Embryonic facial prominence (tissue), 1 donor: Measurements from ENCODE around the gene RAB21.

Experiments used
- DNase-seq: peaks from one replicate; pipeline ENCODE4 v3.0.0-alpha.2; 2016; ENCODE audit errors: extremely low spot score

Gene RAB21, protein sequence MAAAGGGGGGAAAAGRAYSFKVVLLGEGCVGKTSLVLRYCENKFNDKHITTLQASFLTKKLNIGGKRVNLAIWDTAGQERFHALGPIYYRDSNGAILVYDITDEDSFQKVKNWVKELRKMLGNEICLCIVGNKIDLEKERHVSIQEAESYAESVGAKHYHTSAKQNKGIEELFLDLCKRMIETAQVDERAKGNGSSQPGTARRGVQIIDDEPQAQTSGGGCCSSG

DNA sequence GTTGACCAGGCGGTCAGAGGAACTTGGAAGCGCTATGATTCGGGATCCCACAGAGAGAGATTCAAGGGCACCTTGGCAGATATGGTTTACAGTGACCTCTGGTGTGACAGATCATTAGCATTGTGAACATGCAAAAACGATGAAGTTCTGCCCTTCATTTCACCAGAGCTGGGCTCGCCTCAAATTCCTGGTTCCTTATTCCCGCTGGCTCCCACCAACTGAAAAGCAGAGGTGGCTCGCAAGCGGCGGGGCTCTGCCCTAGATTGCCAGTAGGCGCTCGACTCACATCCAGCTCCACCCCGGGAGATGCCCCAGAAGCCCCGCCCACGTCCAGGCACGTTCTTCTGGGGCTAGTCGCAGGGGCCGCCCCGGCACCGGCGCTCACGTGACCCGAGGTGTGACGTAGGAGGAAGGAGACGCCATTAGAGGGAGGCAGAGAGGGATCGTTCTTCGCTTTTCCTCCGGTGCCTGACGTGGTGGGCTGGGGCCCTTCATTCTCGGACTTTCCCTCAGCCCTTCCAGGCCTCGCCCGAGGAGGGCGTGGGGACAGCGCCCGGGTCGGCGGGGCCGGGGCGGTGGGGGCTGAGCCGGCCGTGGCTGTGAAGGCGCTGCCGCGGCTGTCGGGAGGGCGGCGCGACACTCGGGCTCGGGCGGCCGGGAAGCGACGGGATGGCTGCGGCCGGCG, at the start of gene RAB21:
Gene RAB21, plus strand, starts transcription at position 403 of the 685 bp plus-strand sequence. Its CDS starts 267 bp downstream, at position 670.
- peak; percentile 94 for DNase-seq

DNA sequence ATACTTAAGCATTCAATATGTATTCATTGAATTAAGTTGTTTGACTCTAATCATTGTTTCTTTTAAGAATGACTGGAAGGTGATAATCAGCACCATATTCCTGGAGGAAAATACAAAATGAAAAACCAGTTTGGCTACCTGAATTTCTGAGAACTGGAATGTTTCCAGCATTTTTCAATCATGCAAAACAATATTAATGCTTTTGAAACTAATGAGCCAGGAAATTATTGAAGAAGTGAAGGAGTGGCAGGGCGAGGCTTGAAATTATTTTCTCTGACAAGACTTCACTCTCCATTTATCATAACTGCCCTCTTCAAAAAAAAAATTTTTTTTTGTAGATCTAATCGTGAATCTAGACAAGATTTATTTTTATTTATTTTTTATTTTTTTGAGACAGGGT, 49.7 kb upstream of the RAB21 start:
- no peak for DNase-seq

DNA sequence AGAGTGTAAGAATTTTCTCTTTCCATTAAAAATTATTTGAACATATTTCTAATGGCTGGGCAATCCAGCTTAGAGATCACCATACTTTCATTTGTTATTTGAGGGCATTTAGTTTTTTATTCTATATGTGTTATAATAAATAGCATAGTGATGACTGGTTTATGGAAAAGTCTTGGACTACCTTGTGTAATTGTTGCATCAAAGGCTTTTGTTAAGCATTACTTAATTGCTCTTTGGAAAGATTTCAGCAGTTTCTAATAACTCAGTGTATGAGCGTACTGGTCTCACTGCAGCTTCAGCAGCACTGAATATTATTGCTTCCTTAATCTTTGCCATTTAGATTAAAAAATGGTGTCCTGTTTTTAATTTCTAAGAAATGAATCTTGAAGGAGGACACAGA, 46.0 kb upstream of the RAB21 start:
- DNase-seq, result no peak

DNA sequence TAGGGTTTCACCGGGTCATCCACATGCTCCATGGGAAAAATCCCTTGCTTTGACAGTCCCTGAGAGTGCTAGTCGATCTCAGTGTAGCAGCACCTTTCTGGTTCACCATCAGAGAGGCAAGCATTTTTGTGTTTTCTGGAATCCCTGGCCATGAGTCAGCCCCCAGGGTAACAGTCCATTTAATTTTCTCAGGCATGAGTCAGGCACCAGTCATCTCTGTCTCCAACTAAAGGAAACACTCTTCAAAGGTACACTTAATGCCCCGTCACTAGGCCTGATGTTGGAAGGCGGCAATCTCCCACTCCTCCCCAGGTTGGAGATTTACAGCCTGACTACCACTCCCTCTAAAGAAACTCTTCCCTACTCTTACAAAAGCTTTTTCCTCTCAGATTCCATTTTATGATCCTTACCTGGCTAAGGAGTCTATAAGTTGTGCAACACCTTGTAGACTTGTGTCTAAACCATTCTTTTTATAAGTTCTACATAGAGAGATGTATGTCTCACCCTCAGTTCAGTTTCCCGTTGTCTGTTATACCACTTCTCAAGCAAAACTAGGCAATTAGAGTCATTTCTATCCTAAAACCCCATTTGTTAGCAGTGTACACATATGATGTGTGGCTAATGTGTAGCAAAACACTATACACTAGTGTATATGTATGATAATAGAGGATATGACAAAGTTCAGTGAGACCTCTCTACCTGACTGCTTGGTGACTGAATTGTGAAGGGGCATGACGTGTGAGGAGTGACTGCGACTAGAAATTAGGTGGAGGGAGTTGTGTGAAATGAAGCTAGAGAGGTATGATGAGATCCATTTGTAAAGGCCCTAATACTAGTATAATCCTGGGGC, 44.2 kb upstream of the RAB21 start:
- DNase-seq, result no peak

DNA sequence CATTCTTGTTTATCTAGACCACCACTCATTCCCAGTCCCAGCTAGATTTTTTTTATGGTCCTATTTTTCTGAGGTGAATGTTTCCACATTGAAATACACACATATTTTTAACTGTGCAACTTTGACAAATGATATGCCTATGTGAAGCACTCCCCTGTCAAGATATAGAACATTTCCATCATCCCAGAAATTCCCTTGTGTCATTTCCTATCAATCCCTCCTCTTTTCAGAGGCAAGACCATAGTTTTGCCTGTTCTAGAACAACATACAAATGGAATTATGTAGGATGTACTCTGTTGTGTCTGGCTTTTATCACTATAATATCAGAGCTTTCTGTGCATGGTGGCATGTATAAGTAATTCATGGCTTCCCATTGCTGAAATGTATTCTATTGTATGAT, 36.1 kb upstream of the RAB21 start:
- DNase-seq, result no peak

DNA sequence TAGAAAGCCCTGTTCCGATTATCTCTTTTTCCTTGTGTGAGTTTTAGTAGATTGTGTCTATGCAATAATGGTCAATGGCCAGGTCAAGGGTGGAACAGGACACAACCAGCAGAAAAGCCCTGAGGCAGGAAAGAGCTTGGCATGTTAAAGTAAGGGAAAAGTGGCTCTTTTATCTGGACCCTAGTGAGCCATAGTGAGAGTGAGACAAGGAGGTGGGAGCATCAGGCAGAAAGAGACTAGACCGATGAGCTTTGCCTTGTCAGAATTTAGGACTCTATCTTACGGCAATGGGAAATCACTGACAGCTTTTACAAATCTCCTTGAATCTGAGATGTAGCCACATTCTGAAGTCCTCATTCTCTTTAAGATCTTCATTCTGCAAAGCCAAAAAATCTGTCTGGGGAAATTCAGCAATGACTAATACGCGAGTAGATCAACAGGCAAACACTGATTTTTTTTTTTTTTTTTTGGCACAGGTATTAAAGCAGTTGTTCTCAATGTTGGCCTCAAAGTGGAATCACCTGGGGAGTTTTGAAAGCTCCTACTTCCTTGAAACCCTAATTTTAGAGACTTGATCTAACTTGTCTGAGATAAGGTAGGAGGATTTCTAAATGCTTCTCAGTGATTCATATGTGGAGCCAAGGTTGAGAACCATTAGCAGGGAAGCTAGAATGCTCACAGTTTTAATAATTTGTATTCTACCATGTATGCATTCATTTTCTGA, 34.9 kb upstream of the RAB21 start:
- no peak for DNase-seq

DNA sequence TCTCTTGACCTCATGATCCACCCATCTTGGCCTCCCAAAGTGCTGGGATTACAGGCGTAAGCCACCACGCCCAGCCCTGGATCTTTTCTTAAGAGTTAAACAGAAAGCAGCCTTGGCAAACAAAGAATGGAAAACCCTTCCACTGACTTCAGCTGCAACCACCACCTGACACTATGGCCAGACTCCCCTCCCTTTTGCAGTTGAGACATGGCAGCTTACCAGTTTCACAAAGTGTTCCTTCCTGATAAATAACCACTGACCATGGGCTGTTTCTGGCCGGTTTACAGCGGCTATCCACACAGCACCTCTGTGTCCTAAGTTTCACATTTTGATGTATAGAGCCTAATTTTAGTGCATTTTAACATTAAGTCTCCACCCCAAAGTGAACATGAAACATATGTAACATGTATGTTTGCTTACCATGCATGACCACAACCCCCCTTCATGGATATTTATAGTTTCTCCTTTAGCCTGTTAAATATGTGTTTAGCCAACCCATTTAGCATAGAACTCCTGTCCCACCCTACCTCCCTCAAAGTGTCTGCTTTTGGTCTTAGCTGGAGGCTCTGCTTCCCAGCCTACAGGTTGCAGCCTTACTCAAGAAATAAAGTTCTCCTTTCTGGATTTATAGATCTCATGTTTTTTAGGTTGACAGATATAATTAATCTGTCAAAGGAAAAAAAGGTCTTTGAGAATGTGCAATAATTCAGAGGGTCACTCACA, 32.7 kb upstream of the RAB21 start:
- DNase-seq, result no peak

DNA sequence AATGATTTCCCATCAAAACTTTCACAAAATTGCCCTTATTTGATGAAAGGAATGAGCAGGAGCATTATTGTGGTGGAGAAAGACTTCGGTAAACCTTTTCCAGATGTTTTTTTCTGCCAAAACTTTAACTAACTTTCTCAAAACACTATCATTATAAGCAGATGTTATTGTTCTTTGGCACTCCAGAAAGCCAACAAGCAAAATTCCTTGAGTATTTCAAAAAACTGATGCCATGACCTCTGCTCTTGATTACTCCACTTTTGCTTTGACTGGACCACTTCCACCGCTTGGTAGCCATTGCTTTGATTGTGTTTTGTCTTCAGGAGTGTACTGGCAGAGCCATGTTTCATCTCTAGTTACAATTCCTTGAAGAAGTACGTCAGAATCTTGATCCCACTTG, 29.7 kb upstream of the RAB21 start:
- DNase-seq, result no peak

DNA sequence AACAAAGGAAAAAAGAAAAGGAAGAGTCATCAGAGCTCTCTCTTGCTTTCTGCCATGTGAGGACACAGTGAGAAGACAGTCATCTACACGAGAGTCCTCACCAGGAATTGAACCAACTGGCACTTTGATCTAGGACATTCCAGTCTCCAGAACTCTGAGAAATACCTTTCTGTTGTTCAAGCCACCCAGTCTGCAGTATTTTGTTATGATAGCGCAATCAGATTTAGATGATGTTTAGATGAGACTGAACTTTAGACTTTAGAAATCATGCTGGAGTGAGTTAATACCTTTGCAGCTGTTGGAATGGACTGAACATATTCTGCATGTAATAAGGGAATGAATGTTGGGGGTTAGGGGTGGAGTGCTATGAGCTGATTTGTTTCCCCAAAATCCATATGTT, 28.1 kb upstream of the RAB21 start:
- no peak for DNase-seq

DNA sequence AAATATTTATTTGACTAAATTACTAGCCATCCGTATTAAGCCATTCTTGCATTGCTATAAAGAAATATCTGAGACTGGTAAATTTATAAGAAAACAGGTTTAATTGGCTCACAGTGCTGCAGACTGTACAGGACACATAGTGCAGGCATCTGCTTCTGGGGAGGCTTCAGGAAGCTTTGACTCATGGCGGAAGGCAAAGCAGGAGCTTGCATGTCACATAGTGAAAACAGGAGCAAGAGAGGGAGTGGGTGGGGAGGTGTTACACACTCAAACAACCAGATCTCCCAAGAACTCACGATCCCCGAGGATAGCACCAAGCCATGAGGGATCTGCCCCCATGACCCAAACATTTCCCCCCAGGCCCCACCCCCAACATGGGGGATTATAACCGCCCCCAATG, 26.7 kb upstream of the RAB21 start:
- DNase-seq, result no peak

DNA sequence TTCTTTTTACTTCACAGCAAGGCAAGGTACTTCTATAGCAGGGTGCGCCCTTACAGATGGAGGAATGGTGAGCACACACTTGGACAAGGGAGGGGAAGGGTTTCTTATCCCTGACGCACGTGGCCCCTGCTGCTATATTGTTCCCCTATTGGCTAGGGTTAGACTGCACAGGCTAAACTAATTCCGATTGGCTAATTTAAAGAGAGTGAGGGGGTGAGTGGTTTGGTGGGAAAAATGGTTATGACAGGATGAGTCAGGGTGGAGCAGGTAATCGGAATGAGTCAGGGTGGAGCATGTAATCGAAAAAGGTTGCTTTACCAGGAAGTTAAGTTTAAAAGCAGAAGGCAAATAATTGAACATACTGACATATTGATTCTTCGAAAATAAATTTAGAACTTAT, 23.7 kb upstream of the RAB21 start:
- DNase-seq, result no peak

DNA sequence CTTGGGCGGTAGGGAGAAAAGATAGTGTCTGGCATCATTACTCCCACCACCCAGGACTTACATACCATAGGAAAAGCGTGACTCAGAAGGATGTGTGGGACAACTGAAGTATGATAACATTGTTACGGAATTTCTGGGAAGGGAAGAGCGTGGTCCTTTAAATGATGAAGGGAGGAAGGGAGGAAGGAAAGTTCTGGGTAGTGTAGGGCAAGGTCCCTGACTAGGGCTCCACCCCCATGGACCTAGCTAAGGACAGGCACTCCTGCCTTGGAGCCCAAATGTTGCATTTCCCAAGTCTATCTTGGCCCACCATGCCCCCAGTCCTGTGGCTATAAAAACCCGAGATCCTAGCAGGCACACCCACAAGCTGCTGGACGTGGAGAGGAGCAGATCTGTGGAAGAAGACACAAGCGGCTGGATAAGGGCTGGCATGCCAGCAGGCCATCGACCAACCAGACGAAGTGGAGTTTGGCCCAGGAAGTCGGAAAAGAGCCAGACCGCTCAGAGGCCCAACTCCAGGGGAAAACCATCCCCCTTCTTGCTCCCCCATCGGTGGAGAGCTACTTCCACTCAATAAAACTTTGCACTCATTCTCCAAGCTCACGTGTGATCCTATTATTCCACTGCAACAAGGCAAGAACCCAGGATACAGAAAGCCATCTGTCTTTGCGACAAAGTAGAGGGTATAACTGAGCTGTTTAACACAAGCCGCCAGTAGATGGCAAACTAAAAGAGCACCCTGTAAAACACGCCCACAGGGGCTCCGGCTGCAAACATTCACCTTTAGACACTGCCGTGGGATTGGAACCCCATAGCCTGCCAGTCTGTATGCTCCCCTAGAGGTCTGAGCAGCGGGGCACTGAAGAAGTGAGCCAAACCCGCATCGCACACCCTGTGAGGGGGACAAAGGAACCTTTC, 23.0 kb upstream of the RAB21 start:
- DNase-seq, result no peak

DNA sequence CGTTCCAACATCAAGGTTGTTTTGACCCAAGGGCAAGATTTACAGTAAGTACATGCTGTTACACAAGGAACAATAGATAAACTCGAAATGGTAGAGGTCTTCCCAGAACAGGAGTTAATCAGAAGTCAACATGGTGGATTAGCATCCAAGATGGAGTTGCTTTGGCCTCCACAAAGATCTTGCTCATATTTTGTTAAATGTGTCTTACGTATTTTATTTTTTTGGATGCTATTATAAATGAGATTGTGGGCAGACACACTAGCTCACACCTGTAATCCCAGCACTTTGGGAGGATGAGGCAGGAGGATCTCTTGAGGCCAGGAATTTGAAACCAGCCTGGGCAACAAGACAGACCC, 22.3 kb upstream of the RAB21 start:
- no peak for DNase-seq

DNA sequence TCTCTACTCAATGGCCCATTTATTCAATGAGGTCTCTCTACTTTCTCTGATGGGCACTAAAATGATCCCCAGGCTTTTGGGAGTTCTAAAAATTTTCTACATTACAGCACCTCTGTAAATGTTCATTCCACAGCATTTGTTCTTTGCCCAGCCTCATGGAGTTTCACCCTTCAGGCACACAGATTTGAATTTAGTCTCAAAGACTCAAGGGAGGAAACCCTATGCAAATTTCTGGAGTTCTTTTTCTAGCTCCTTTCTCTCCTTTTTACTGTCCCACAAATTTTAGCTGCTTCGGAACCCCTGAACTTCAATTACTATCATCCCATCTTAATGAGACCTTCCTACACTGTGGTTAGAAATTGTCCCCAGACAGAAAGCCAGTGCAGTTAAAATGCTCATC, 17.5 kb upstream of the RAB21 start:
- DNase-seq, result no peak

DNA sequence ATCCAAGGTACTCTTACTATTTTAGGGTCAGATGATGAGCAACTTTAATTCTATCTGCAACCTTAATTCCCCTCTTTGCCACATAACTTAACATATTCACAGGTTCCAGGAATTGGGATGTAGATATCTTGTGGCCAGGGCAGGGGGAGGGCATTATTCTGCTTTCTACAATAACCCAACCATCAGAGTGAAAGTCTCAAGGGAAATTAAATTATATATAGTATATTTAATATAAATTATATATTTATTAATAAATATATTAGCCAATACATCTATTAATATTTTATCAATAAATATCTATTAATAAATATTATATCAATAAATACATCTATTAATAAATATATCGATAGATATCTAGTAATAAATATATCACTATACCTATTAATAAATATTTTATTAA, 11.7 kb upstream of the RAB21 start:
- no peak for DNase-seq

DNA sequence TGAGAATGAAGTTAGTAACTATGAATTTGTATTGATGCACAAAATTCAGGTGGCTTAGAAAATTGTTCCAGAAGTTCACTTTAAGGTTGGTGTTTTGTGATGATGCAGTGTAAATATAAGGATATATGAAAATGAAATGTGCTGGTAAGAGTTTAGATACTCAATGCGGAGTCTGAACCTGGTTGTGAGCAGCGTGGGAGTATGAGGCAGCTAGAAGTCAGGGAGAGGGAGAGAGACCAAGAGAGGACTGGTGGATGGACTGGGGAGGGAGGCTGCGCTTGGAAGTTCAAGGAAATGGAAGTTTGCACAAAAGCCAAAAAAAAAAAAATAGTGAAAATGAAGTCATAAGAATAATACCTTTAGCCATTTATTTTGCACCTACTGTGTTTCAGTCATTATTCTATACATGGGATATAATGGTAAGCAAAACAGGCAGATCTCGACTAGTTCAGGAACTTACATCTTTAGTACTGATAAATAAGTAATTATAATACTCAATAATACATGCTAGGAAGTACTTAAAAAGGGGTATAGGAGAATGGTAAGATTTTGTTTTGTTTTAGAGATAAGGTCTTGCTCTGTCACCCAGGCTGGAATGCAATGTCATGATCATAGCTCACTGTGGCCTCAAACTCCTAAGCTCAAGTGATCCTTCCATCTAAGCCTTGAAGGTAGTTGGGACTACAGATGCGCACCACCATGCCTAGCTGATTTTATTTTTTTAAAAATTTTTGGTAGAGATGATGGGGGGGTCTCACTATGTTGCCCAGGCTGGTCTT, 10.0 kb upstream of the RAB21 start:
- no peak for DNase-seq

DNA sequence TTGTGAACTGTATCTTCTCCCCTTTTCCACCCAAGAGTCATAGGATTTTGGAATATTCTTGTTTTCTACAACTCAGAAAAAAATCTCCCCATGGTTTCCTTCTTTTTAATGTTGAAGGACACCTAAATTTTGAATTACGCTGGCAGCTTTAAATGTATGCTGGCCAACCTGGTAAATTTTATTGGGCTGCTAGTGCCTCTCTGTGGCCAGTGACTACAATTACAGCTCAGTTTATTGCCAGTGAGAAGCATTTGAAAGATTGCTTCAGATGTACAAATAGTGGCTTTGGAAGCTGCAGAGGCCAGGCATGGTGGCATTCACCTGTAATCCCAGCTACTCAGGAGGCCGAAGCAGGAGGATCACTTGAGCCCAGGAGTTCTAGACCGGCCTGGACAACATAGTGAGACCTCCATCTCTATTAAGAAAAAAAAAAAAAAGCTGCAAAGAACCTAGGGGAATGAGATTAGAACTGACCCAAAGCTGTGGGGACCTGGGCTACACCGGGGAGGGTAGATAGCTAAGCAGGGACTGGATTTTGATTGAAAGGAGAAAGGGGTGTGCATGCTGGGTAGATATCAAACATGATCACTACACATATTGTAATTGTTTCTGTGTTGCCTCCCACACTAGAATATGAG, 7.6 kb upstream of the RAB21 start:
- no peak for DNase-seq

DNA sequence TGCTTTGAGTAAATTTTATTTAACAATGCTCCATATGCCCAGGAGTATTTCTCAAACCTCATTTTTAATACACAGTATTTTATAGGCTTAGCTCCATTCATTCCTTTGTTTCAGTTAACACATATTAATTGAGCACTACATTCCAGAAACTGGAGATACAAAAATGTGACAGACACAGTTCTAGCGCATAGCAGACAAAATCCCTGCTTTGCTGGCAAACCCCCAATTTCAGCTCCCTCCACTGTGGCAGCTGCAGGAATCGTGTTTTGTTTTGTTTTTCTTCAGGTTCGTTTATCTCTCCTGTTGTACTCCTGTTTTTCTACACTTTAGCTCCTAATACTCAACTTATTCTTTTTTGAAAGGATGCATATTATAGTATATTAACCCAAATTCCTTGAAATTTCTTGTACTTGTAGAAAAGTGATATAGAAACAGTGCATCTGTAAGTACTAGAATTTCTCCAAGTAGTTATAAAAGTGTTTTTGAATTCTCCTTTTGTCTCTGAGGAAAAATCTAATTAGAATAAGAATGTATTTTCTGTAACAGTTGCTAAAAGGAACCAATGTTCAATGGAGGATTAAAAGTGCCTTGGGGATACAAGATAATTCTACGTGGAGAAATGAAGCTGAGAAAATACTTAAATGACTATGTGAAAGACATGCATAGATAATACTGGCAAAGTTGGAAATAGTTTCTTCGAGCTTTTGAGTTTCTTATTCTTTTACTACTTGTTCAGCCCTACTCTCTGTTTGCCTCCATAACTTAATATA, 6.4 kb upstream of the RAB21 start:
- no peak for DNase-seq

DNA sequence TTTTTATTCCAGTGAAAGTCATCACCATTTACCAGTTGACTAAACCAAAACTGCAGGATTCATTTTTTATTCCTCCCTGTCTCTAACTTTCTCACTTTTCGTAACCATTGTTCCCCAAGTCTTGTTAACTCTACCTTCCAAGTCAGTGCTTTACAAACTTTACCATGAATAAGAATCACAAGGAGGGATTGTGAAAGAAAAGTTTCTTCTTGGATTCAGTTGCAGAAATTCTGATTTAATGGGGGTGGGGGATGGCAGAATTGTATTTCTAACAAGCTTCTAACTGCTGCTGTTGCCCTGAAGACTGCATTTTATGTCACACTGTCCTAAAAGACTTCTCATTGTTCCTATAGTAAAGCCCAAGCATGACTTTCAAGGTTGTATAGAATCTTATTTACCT, 5.0 kb upstream of the RAB21 start:
- DNase-seq, result no peak
